Measurements from ENCODE around the gene GNGT1. TPM values are rescaled to one million over a fixed set of nuclear protein-coding genes. Genes with fewer than 3 reads are reported as not detected.

The GNGT1 gene
- total and polyA plus RNA-seq, 2 of the 13 experiments (the other 11 are each of a cell fraction or from before 2014, with no cell fraction given) = not detected

GRCh38 chr7:93923296-93923695 is 16.9 kb downstream of the GNGT1 start:
- H4K20me1 ChIP-seq (ENCODE audit: insufficient read depth, low read length) = no peaks in the 10 kb centered on the region
- H3K36me3 ChIP-seq (replicated peaks in 1 of 2; ENCODE audit: control insufficient read depth in 1 of 2, insufficient read depth in 2 of 2, low read length in 2 of 2) = no peaks in the 10 kb centered on the region
- BruUV-seq (replicated peaks) = no TSS peak
- H3K27me3 ChIP-seq (ENCODE audit: control insufficient read depth in 1 of 2, insufficient read depth in 2 of 2, low read length in 2 of 2) = peaks cover 5 to 16% of the 10 kb centered on the region in 2 experiments; a peak in 4 of 5 replicates
- H3K9me3 ChIP-seq (ENCODE audit: low read length) = no peaks in the 10 kb centered on the region
- FAIRE-seq (no peak), DNase-seq (ENCODE audit: low spot score) (no peak), ATAC-seq (no peak)
- intact Hi-C loops (cut with micrococcal nuclease; ENCODE audit: unreplicated experiment) = no loop called here
- ChIA-PET POLR2A (no interaction called here), CTCF (ENCODE audit: low intra/inter-chr PET ratio, low total read pairs) (no interaction called here)
- no peak overlapping the region for H3K4me3 ChIP-seq (replicated peaks in 1 of 3; ENCODE audit: insufficient read depth in 1 of 3, low read depth in 2 of 3, low read length in 3 of 3)
- H3K79me2 ChIP-seq (ENCODE audit: insufficient read depth, low read length) = no peaks in the 10 kb centered on the region
- no peaks in the 10 kb centered on the region for H3K4me1 ChIP-seq (ENCODE audit: insufficient read depth, low read length)
- H3K4me2 ChIP-seq (ENCODE audit: low read depth, low read length) = no peak overlapping the region
- WGBS (ENCODE audit: low lambda C conversion rate) = 27% methylated on average over 6 of the region's 6 CpGs
- TF ChIP-seq SATB2 (CRISPR knock-in tag; IDR thresholded peaks at IDR 0.05) (no peak), ZNF362 (CRISPR knock-in tag; IDR thresholded peaks at IDR 0.05; ENCODE audit: borderline replicate concordance) (no peak), ATAD3A (CRISPR knock-in tag; IDR thresholded peaks at IDR 0.05) (no peak), NFE2 (CRISPR knock-in tag; IDR thresholded peaks at IDR 0.05) (no peak), PAXIP1 (CRISPR knock-in tag; conservative IDR thresholded peaks at IDR 0.05) (no peak)
- H2AFZ ChIP-seq (ENCODE audit: low read length) = no peak overlapping the region
- H3K27ac ChIP-seq (ENCODE audit: extremely low read length, insufficient read depth, low read length) = no peak overlapping the region
- in situ Hi-C loops (cut with HindIII; ENCODE audit: extremely low pct_ligation_motif_present, low pct_unique_long_range_greater_than_20kb) = no loop called here
- no peak overlapping the region for H3K9ac ChIP-seq (ENCODE audit: insufficient read depth, low read depth, low read length)

Data from HepG2 (cell line).